Right ventricle myocardium inferior (tissue), 1 donor: ENCODE data around the gene ZNF383. TPM values are rescaled to one million over a fixed set of nuclear protein-coding genes. Genes with fewer than 3 reads are reported as not detected.
"Not testable (repeated sequence)": the region's sequence is repeated elsewhere in the genome, so short reads cannot be mapped to it uniquely, and the experiment has no call there.

ENCODE experiments used
- ATAC-seq: fragments of 200-7000 bp; cut with Tn5 transposase; one replicate; pipeline ENCODE4 v1.9.1; 2020; ENCODE audit warnings: mild to moderate bottlenecking, moderate library complexity
- DNase-seq: peaks from one replicate; pipeline ENCODE4 v3.0.0; 2021; ENCODE audit errors: missing footprints
- intact Hi-C: fragments of 100-400 bp; cut with DNase I; formaldehyde crosslinking; loops from one replicate; pipeline ENCODE4 v1.11.0; 2022
- long read RNA-seq: library from polyadenylated mRNA; unstranded; transcript quantifications from one replicate; pipeline ENCODE4 v2.0.0, GENCODE V29; 2021
- total RNA-seq: library from RNA; stranded (reverse); fragmentation: NEBNext Ultra II Directional; extraction: Animal tissue kit (Norgen Biotek cat#: 25700); gene quantifications from one replicate; pipeline ENCODE4 v1.2.1, GENCODE V29; 2021
- donor health status: DM: no; HTN: yes; CAD: no; lungs with severe emphysema.

Gene ZNF383
- 9.1 TPM for total RNA-seq
- long read RNA-seq, partial matches to known transcripts: 0 of 2 reads
- long read RNA-seq, other reads (novel, unspliced or antisense): 2 of 2 reads

- DNase-seq: peak; percentile 94
- intact Hi-C loops: loop anchor here (1.0 to 5.0 kb wide), 4 partner anchors 8 to 249 kb away; partner anchors contain the start of genes ZNF527, ZNF569, ZNF570 and ZNF585B
These were observed at the start of gene ZNF383 for GRCh38 chr19:37217775-37218591. ZNF383 (plus strand) TSS chr19:37218214; CDS start chr19:37230454, 12,240 bp downstream.

GRCh38 chr19:37172368-37173366 lies 45.3 kb upstream of the ZNF383 start, which contains the start of gene ZNF585A:
ZNF585A (minus strand) TSS chr19:37172695; CDS start chr19:37169910, 2,785 bp downstream.
- intact Hi-C loops: loop anchor here (2.0 to 10.0 kb wide), 4 partner anchors 38 to 645 kb away; partner anchors contain the start of genes ZNF260, ZNF420, ZNF585B and ZNF850
- DNase-seq (peak; percentile 97), ATAC-seq (peak; percentile 100)

More at GRCh38 chr19:37217775-37218591, at the start of gene ZNF383:
- ATAC-seq: peak; percentile 98

GRCh38 chr19:37186071-37186470 lies 31.9 kb upstream of the ZNF383 start:
- ATAC-seq, intact Hi-C loops, DNase-seq: not testable (repeated sequence)

GRCh38 chr19:37195248-37195647 lies 22.8 kb upstream of the ZNF383 start:
- ATAC-seq, intact Hi-C loops, DNase-seq: not testable (repeated sequence)

GRCh38 chr19:37197115-37197514 lies 20.9 kb upstream of the ZNF383 start:
- ATAC-seq, DNase-seq, intact Hi-C loops: not testable (repeated sequence)

GRCh38 chr19:37197768-37198167 lies 20.2 kb upstream of the ZNF383 start:
- no peak for ATAC-seq
- DNase-seq: no peak
- intact Hi-C loops: no loop called here

GRCh38 chr19:37217480-37217774 lies 587 bp upstream of the ZNF383 start:
- DNase-seq (no peak), ATAC-seq (no peak)
- intact Hi-C loops: loop anchor here (5.0 kb wide), 3 partner anchors 155 to 250 kb away; partner anchors contain the start of genes ZNF527, ZNF569 and ZNF570

GRCh38 chr19:37218592-37218935 lies 550 bp downstream of the ZNF383 start:
- ATAC-seq (peak; percentile 6), DNase-seq (no peak)
- intact Hi-C loops: loop anchor here (1.0 to 5.0 kb wide), 4 partner anchors 8 to 249 kb away; partner anchors contain the start of genes ZNF527, ZNF569, ZNF570 and ZNF585B

- intact Hi-C loops: loop anchor here (10.0 kb wide), 1 partner anchor 114 kb away; a partner anchor contains a TSS
- no peak for ATAC-seq
- DNase-seq: no peak
These were observed 2.4 kb downstream of the ZNF383 start for GRCh38 chr19:37220383-37220782.

GRCh38 chr19:37221136-37221535 lies 3.1 kb downstream of the ZNF383 start:
- intact Hi-C loops: loop anchor here (10.0 kb wide), 1 partner anchor 114 kb away; a partner anchor contains a TSS
- no peak for DNase-seq
- no peak for ATAC-seq

GRCh38 chr19:37226248-37226647 lies 8.2 kb downstream of the ZNF383 start:
- intact Hi-C loops: loop anchor here (10.0 kb wide), 1 partner anchor 109 kb away; a partner anchor contains a TSS
- no peak for DNase-seq
- no peak for ATAC-seq

GRCh38 chr19:37227996-37228395 lies 10.0 kb downstream of the ZNF383 start:
- intact Hi-C loops: loop anchor here (10.0 kb wide), 1 partner anchor 107 kb away; a partner anchor contains a TSS
- DNase-seq (no peak), ATAC-seq (no peak)

GRCh38 chr19:37243206-37243632 lies 25.2 kb downstream of the ZNF383 start:
- intact Hi-C loops: no loop called here
- no peak for ATAC-seq
- DNase-seq: no peak

GRCh38 chr19:37251308-37252229 lies 33.6 kb downstream of the ZNF383 start:
- ATAC-seq: peak; percentile 98
- intact Hi-C loops: loop anchor here (10.0 kb wide), 1 partner anchor 63 kb away; no protein-coding TSS in a partner anchor
- DNase-seq: peak; percentile 78

GRCh38 chr19:37263028-37263427 lies 45.0 kb downstream of the ZNF383 start:
- ATAC-seq, intact Hi-C loops, DNase-seq: not testable (repeated sequence)

GRCh38 chr19:37267005-37267404 lies 49.0 kb downstream of the ZNF383 start:
- DNase-seq, intact Hi-C loops: not testable (repeated sequence)
- peak; percentile 10 for ATAC-seq

GRCh38 chr19:37267755-37268154 lies 49.7 kb downstream of the ZNF383 start:
- intact Hi-C loops, ATAC-seq, DNase-seq: not testable (repeated sequence)
